CD4-positive, alpha-beta T cell treated with Interleukin-1 beta for 1 hour (primary cell): Measurements from ENCODE around the gene RUNX1.

Source experiments
- DNase-seq, 2 donors: peaks; one replicate each; pipeline ENCODE4 v3.0.0-alpha.2; 2020 to 2022

Gene RUNX1

DNA sequence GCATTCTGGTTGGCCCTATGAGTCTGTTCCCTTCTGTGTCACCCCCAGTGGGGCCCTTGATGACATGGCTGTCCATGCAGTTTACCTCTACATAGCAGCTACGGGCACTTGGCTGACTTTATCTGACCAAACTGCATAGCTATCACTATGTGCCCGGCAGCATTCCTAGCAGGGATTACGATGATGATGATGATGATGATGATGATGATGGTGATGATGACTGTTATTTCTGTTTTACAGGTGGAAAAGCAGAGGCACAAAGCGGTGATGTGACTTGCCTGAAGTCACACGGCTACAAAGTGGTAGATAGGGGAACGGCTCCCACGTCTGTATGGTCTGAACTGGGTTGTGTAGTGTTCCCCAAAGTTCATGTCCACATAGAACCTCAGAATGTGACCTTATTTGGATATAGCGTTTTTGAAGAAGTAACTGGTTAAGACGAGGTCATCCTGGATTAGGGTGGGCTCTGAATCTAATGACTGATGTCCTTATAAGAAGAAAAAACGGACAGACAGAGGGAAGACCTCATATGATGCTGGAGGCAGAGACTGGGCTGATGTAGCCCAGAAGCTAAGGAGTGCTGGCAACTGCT, 57.6 kb downstream of the RUNX1 start:
- no peak for DNase-seq

DNA sequence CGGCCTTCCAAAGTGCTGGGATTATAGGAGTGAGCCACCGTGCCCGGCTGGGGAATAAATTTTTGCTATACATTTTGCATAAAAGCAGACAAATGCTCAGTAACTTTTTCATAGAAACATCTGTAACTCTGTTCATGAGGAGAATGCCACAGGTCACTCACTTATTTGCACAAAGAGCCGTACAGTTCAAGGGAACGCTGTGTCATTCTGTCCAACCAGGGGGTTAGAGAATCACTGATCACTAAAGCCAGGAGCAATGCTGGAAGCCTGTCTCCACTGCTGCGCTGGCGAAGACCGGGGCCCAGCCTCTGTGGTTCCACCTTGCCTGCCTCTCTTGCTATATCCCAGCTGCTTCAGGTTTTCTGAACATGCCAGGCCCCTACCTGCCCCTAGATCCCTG, 58.3 kb downstream of the RUNX1 start:
- no peak for DNase-seq

GRCh38 chr21:34989337-34990151, 59.6 kb downstream of the RUNX1 start:
- DNase-seq, result no peak

- no peak for DNase-seq
Observed at GRCh38 chr21:34988625-34989024, 60.5 kb downstream of the RUNX1 start.

DNA sequence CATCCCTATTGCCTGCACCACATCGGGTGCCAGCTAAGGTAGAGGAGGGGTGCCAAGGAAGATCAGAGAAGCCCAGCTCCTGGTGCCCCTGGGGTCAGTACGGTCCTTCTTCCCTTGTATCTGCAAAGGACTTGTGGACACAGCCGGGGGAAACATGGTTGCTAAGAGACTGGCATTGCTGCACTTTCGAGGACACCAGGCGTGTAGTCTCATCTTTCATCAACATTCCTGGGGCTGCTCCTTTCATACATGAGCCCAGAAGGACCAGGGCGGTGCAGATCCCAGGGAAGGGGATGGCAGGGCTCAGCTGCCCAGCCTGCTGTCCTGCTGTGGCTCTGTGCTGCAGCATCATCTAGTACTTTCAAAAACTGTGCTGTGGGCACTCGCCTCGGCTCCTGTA, 61.0 kb downstream of the RUNX1 start:
- DNase-seq, result no peak

DNA sequence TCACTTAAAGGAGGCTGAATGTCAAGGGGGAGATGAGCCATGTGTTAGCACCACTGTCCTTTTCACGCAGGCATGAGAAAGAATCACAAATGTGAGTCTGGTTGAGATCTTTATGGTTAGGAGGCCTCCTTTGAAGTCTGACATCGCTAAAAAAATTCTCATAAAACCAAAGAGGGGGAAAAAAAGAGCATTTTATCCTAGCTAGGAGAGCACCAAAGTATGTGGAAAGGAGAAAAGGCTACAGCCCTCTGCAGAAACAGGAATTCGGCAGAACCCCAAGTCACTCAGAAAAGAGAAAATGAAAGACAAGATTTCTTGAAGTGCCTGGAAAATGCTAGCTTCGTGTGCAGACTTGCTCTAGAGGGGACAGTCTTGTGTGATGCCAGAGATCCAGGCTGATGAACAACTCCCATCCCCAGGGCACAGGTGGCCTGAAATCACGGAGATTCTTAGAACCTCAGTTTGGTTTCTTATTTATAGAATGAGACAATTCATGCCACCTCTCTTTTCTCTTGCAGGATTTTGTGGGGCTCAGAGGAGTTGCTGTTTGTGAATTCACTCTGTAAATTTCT, 61.5 kb downstream of the RUNX1 start:
- no peak for DNase-seq

DNA sequence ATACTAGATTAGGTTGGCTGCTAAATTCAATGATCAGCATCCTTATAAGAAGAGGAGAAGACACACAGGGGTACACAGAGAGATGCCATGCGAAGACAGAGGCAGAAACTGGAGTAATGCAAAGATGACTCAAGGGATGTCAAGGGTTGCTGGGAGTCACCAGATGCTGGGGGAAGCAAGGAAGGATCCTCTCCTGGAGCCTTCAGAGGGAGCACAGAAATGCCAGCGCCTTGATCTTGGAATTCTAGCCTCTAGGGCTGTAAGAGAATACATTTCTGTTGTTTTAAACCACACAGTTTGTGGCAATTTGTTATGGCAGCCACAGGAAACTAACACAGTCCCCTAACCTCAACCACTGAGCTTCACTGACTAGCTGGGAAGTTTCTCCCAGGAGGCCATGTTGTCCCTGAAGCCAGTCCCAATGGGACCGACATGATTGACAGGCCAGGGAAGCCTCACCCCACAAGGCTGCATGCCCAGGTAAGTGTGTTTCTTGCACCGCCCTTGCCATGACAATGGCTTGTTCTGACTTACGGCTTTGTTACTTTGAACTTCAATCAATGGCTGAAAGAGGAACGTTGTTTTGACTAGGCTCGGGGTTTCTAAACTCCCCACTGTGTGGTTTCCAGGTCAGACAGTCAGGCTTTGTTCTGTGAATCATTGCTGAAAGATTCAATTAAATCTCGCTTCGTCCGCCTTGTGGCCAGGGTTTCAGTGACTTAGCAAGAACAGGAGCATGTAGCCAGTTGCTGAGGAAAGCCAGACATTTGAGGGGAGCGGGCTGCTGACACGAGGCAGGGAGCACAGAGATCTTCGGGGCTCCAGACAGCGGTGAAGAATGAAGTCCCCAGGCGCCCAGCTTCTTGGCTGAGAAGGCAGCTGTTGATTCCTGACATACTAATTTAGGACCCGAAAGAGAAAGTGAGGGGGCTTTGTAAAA, 62.3 kb downstream of the RUNX1 start:
- peak; percentile 60 to 61 for DNase-seq

DNA sequence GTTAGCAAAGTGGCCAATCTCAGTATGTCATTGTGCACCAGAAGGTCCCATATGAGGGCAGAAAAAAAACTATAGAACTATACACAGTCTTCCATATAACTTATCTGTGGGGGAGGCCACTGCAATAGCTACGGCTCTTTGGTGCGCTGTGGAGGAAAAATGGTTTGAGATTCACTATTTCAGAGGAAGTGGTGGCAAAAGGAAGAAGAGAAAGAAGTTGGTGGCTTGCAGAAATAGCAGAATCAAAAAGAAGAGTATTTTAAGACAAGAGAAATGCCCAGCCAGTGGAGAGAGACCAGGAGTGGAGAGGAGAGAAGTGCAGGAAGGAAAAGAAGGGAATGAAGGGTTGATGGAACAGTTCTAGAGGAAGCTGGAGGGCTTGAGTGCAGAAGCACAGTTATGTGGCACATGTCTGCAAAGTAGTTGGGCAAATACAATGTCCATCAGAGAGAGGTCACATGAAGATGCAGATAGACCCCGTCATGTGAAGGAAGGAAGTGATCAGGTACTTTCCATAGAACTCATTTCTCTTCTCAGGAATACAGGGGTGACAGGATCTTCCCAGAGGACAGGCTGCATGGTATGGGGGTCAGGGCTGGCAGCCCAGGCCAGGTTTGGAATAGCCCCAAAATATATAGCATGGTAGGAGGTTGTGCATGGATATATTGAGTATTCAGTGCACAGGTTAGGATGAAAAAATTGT, 64.6 kb downstream of the RUNX1 start:
- DNase-seq, result no peak

DNA sequence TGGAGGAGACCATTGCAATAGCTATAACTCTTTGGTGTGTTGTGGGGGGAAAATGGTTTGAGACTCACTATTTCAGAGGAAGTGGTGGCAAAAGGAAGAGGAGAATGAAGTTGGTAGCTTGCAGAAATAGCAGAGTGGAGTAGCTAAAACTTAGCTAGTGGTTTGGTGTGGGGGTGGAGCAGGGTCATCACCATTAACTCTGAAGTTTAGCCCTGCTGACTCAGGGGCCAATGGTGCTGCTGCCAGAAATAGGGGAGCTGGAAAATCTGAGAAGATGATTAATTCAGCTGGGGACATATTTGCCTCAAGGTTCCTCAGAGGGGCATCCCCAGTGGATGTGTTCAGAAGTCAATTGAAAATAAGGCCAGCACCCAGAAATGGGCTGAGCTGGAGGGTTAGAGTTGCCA, 65.4 kb downstream of the RUNX1 start:
- peak in 1 of 2 donors; percentile 24 for DNase-seq

DNA sequence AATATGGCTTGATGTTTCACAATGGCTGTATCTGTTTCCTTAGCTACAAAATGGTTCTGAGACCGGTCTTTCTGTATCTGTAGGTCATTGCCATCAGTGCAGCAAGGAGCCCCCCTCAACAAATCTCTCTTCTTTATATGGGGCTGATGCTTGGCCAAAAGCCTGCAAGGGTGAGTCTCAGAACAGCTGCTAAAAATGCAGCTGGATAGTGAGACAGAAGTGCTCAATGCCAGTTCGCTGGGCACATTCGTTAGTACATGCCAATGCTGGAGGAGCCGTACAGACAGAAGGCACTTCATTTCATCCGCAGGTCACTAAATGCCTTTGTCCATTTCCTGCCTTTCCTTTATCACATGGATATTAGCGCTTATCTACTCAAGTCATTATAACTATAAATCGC, 67.3 kb downstream of the RUNX1 start:
- DNase-seq, result no peak

- DNase-seq, result no peak
Observed at GRCh38 chr21:34980423-34981115, 68.5 kb downstream of the RUNX1 start.

DNA sequence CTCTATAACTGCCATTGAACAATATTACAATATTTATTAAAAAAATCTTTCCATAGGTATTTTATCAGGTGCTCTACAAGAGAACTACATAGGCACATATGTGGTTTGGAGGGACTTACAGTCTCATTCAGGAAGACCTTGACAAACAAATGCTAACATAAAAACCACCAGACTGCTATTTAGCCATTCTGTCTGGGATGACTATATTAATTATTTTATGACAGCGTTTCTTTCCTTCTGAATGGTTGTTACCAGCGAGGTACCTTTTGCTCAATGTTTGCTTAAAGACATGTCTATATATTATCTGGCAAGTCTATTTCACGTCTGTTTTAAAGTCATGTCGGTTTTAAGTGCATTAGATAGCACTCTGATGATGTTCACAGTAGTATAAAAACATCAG, 69.7 kb downstream of the RUNX1 start:
- DNase-seq, result no peak

- DNase-seq, result no peak
Observed at GRCh38 chr21:34977333-34977732, 71.8 kb downstream of the RUNX1 start.

DNA sequence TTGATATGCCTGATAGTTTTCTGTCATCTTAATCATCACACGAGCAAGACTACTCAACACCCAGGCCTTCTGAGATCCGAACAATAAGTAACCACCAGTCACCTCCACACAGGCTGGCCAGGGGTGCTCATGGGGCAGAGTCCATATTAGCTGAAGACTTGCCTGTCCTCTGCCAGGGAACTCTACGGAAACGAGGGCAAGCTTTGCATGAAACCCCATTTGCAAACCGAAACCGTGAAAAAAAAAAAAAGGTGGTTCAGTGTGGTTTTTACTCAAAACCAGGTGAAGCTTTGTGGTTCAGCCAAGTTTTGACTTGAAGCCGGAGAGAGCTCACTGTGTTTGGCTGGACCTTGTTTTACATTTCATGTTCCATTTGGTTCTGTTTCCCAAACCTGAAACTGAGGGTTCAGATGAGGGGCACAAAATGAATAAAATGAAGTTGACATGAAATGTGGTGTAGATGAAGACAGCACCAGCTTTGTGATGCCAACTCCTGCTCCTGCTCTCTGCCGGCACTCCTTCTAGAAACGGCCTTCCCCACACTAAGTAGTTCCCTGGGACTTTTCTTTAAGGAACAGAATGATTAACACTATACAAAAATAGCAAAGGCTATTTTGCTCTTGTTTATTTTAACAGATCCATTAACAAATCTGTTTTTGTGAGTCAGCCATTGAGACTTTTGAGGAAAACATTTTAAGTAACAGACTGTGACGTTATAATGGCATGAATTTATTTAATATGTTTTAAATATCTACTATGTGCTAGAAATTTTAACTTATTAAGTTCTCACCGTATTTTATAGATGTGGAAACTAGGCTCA, 74.7 kb downstream of the RUNX1 start:
- peak; percentile 33 to 63 for DNase-seq

GRCh38 chr21:34973685-34974084, 75.4 kb downstream of the RUNX1 start:
- DNase-seq, result no peak

DNA sequence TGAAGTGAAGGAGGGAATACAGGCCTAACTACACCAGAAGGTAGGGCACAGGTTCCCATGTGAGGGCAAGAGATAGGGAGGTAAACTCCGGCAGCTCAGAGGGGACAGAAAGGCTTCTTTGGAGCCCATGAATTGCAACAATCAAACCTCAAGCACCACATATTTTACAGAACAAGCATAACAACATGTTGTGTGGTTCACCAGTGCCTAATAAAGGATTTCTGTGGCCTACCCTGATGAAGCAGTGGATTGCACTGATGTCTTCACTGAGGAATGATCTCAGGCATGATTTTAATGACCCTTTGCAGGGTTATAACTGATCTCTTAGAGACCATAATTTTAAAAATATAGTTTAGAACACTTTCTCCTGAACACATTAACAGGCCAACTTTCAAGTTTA, 77.4 kb downstream of the RUNX1 start:
- no peak for DNase-seq

DNA sequence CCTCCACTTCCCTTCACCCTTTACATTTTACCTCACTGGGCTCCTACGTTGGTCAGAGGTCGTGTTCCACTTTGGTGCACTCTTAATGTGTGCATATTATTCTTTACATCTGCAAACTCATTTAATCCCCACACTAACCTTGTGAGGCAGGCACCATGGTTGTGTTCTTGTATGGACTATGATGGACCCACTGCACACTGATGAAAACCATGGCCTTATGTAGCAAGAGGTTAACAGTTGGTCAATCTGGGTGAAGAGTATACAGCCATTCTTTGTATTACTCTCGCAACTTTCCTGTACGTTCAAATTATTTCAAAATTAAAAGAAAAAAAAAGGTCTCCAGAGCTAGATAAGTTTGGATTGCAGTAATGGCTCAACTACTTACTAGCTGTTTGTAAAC, 78.5 kb downstream of the RUNX1 start:
- no peak for DNase-seq

- no peak for DNase-seq
Observed at GRCh38 chr21:34970167-34970500, 79.0 kb downstream of the RUNX1 start.

GRCh38 chr21:34969423-34970166, 79.5 kb downstream of the RUNX1 start:
- no peak for DNase-seq
